HuH-7.5 (cell line): ENCODE measurements around the gene ACTN2.

Source experiments
- DNase-seq: peaks from one replicate; pipeline ENCODE4 v3.0.0; 2011; ENCODE audit warnings: low spot score

ACTN2 gene

GRCh38 chr1:236774926-236775325, 88.6 kb downstream of the ACTN2 start:
- DNase-seq, result no peak

- no peak for DNase-seq
Observed at GRCh38 chr1:236779312-236779711, 93.0 kb downstream of the ACTN2 start.

- DNase-seq, result no peak
Observed at GRCh38 chr1:236785477-236785876, 99.2 kb downstream of the ACTN2 start.

GRCh38 chr1:236786453-236786852, 100.2 kb downstream of the ACTN2 start:
- DNase-seq, result no peak

GRCh38 chr1:236794585-236795034, 108.3 kb downstream of the ACTN2 start:
- DNase-seq, result no peak

GRCh38 chr1:236795035-236795756, 108.9 kb downstream of the ACTN2 start, which contains the start of gene MTR:
MTR (plus strand) TSS chr1:236795292; CDS start chr1:236795704, 412 bp downstream.
- peak; percentile 98 for DNase-seq

- DNase-seq, result no peak
Observed at GRCh38 chr1:236795757-236796667, 109.7 kb downstream of the ACTN2 start.

GRCh38 chr1:236799001-236799400, 112.7 kb downstream of the ACTN2 start:
- no peak for DNase-seq

GRCh38 chr1:236800002-236800620, 113.8 kb downstream of the ACTN2 start:
- DNase-seq, result no peak

- no peak for DNase-seq
Observed at GRCh38 chr1:236800623-236801022, 114.3 kb downstream of the ACTN2 start.

- no peak for DNase-seq
Observed at GRCh38 chr1:236802264-236802663, 116.0 kb downstream of the ACTN2 start.

- no peak for DNase-seq
Observed at GRCh38 chr1:236806634-236807033, 120.3 kb downstream of the ACTN2 start.

GRCh38 chr1:236808005-236808404, 121.7 kb downstream of the ACTN2 start:
- DNase-seq, result no peak

GRCh38 chr1:236808564-236809130, 122.3 kb downstream of the ACTN2 start:
- no peak for DNase-seq

- DNase-seq, result no peak
Observed at GRCh38 chr1:236809148-236809547, 122.8 kb downstream of the ACTN2 start.

GRCh38 chr1:236810018-236810417, 123.7 kb downstream of the ACTN2 start:
- no peak for DNase-seq

GRCh38 chr1:236812334-236813030, 126.2 kb downstream of the ACTN2 start:
- no peak for DNase-seq
